IMR-90 (cell line): Measurements from ENCODE around the gene DOCK9. TPM values are rescaled to one million over a fixed set of nuclear protein-coding genes. Genes with fewer than 3 reads are reported as not detected.

Experiments
- ATAC-seq: fragments of 200-7000 bp; cut with Tn5 transposase; 2 replicates; pipeline ENCODE4 v1.9.1; 2020; ENCODE audit warnings: low read depth, mild to moderate bottlenecking, moderate library complexity
- BruUV-seq: library from RNA; stranded (reverse); fragments of 400-500 nt; replicated peaks from 2 replicates; lab custom pipeline; 2021; lab: Mats Ljungman, UMichigan
- CTCF ChIA-PET: fragments of 300-600 bp; formaldehyde crosslinking; extraction: SDS; loops from one replicate; lab custom pipeline; 2021; ENCODE audit warnings: antibody characterized with exemption; lab: Yijun Ruan, JAX
- POLR2A ChIA-PET: fragments of 300-600 bp; sonication (Branson Sonifier 250); formaldehyde crosslinking; loops from one replicate; lab custom pipeline; 2022; ENCODE audit warnings: antibody characterized with exemption; ENCODE audit not compliant: unreplicated experiment; lab: Charles Lee
- DNase-seq: peaks from one replicate; pipeline ENCODE4 v3.0.0; 2013
- H2AFZ ChIP-seq: replicated peaks from 2 replicates; pipeline ENCODE3; 2013; ENCODE audit warnings: low read length, mild to moderate bottlenecking; ENCODE audit not compliant: poor library complexity
- H2AK5ac ChIP-seq: 2 replicates; pipeline ENCODE4 v1.6.1; 2013; ENCODE audit warnings: low read depth, low read length, inconsistent platforms
- H2AK9ac ChIP-seq: replicated peaks from 2 replicates; pipeline ENCODE3; 2013; ENCODE audit warnings: mild to moderate bottlenecking, low read depth, low read length, moderate library complexity; ENCODE audit not compliant: poor library complexity
- H2BK120ac ChIP-seq: 2 replicates; pipeline ENCODE4 v1.6.1; 2013; ENCODE audit warnings: low read depth, low read length, inconsistent platforms
- H2BK15ac ChIP-seq: 3 replicates; pipeline ENCODE4 v1.6.1; 2013; ENCODE audit warnings: low read depth, low read length, inconsistent platforms
- H2BK20ac ChIP-seq: 2 replicates; pipeline ENCODE4 v1.6.1; 2013; ENCODE audit warnings: low read depth, mild to moderate bottlenecking, inconsistent platforms, low read length, moderate library complexity
- H2BK5ac ChIP-seq: 2 replicates; pipeline ENCODE4 v1.6.1; 2013; ENCODE audit warnings: mild to moderate bottlenecking, low read depth, low read length, inconsistent platforms; ENCODE audit not compliant: poor library complexity, severe bottlenecking
- H3K14ac ChIP-seq: replicated peaks from 2 replicates; pipeline ENCODE4 v1.6.1; 2013; ENCODE audit warnings: low read depth, low read length, inconsistent platforms
- H3K18ac ChIP-seq: 2 replicates; pipeline ENCODE4 v1.6.1; 2013; ENCODE audit warnings: low read depth, low read length, control low read depth
- H3K23ac ChIP-seq: 2 replicates; pipeline ENCODE4 v1.6.1; 2013; ENCODE audit warnings: low read depth, low read length, inconsistent platforms
- H3K27ac ChIP-seq: 2 replicates; pipeline ENCODE4 v1.5.1; 2013; ENCODE audit warnings: mild to moderate bottlenecking, control low read depth, low read length; ENCODE audit not compliant: insufficient read depth
- H3K27me3 ChIP-seq: 2 replicates; pipeline ENCODE4 v1.6.1; 2013; ENCODE audit warnings: low read length; ENCODE audit not compliant: control insufficient read depth, insufficient read depth
- H3K36me3 ChIP-seq: 2 replicates; pipeline ENCODE4 v1.6.1; 2013; ENCODE audit warnings: low read length, mixed read lengths; ENCODE audit not compliant: control insufficient read depth, insufficient read depth
- H3K4ac ChIP-seq: 2 replicates; pipeline ENCODE4 v1.6.1; 2013; ENCODE audit warnings: low read depth, low read length, inconsistent platforms
- H3K4me1 ChIP-seq: 2 replicates; pipeline ENCODE4 v1.6.1; 2013; ENCODE audit warnings: low read length, mixed read lengths; ENCODE audit not compliant: control insufficient read depth, insufficient read depth
- H3K4me2 ChIP-seq: 2 replicates; pipeline ENCODE4 v1.6.1; 2013; ENCODE audit warnings: low read depth, mild to moderate bottlenecking, control low read depth, low read length, moderate library complexity
- H3K4me3 ChIP-seq: 2 replicates; pipeline ENCODE4 v1.5.1; 2013; ENCODE audit warnings: low read depth, mild to moderate bottlenecking, control low read depth, low read length, moderate library complexity; ENCODE audit not compliant: insufficient read depth
- H3K56ac ChIP-seq: 2 replicates; pipeline ENCODE4 v1.6.1; 2013; ENCODE audit warnings: low read length, inconsistent platforms; ENCODE audit not compliant: insufficient read depth; ENCODE audit errors: extremely low read depth
- H3K79me1 ChIP-seq, 2 experiments: 2 replicates each; pipeline ENCODE4 v1.6.1; 2013; ENCODE audit warnings: low read length in 2 of 2, inconsistent platforms in 1 of 2, low read depth in 1 of 2
- H3K9ac ChIP-seq: 2 replicates; pipeline ENCODE4 v1.6.1; 2013; ENCODE audit warnings: low read depth, low read length, control low read depth
- H3K9me1 ChIP-seq: 2 replicates; pipeline ENCODE4 v1.6.1; 2013; ENCODE audit warnings: low read length, inconsistent platforms; ENCODE audit not compliant: insufficient read depth
- H3K9me3 ChIP-seq: 2 replicates; pipeline ENCODE4 v1.6.1; 2013; ENCODE audit warnings: low read length; ENCODE audit not compliant: control insufficient read depth, insufficient read depth
- H4K20me1 ChIP-seq: 2 replicates; pipeline ENCODE4 v1.6.1; 2013; ENCODE audit warnings: low read length, inconsistent platforms; ENCODE audit not compliant: insufficient read depth
- H4K5ac ChIP-seq: 2 replicates; pipeline ENCODE4 v1.6.1; 2013; ENCODE audit warnings: mild to moderate bottlenecking, low read depth, low read length, control low read depth
- H4K8ac ChIP-seq, 2 experiments: 2 replicates each; pipeline ENCODE4 v1.6.1; 2013; ENCODE audit warnings: low read depth in 2 of 2, low read length in 2 of 2, control low read depth in 1 of 2, inconsistent platforms in 1 of 2
- H4K91ac ChIP-seq: 2 replicates; pipeline ENCODE4 v1.6.1; 2013; ENCODE audit warnings: low read depth, low read length, inconsistent platforms; ENCODE audit not compliant: insufficient read depth
- BHLHE40 ChIP-seq: fragments of 150-350 bp; IDR thresholded peaks from 2 replicates; pipeline ENCODE4 v1.6.1; 2016; ENCODE audit warnings: mild to moderate bottlenecking, low read depth, low read length
- CEBPB ChIP-seq: IDR thresholded peaks from 2 replicates; pipeline ENCODE4 v1.6.1; 2012; ENCODE audit warnings: low read depth, low read length, improper control_type of control experiment
- CHD1 ChIP-seq: IDR thresholded peaks from 2 replicates; pipeline ENCODE4 v1.6.1; 2012; ENCODE audit warnings: low read depth, low read length, improper control_type of control experiment
- CTCF ChIP-seq: conservative IDR thresholded peaks from 2 replicates; pipeline ENCODE4 v1.5.1; 2012; ENCODE audit warnings: mild to moderate bottlenecking, low read depth, low read length, improper control_type of control experiment
- ELK1 ChIP-seq: fragments of 150-350 bp; IDR thresholded peaks from 2 replicates; pipeline ENCODE4 v1.6.1; 2016; ENCODE audit warnings: low read depth, mild to moderate bottlenecking, low read length, moderate library complexity, borderline replicate concordance
- FOS ChIP-seq: fragments of 150-350 bp; IDR thresholded peaks from 2 replicates; pipeline ENCODE4 v1.6.1; 2016; ENCODE audit warnings: low read depth, low read length
- MAFK ChIP-seq: IDR thresholded peaks from 2 replicates; pipeline ENCODE4 v1.6.1; 2012; ENCODE audit warnings: low read depth, low read length, improper control_type of control experiment
- MAZ ChIP-seq: IDR thresholded peaks from 2 replicates; pipeline ENCODE4 v1.6.1; 2012; ENCODE audit warnings: low read depth, mild to moderate bottlenecking, low read length, improper control_type of control experiment, moderate library complexity, borderline replicate concordance
- MXI1 ChIP-seq: IDR thresholded peaks from 2 replicates; pipeline ENCODE4 v1.6.1; 2012; ENCODE audit warnings: low read depth, mild to moderate bottlenecking, low read length, moderate library complexity, borderline replicate concordance
- NFE2L2 ChIP-seq: fragments of 150-350 bp; IDR thresholded peaks from 2 replicates; pipeline ENCODE4 v1.6.1; 2016; ENCODE audit warnings: low read depth, mild to moderate bottlenecking, low read length
- POLR2A ChIP-seq: IDR thresholded peaks from 2 replicates; pipeline ENCODE4 v1.6.1; 2012; ENCODE audit warnings: mild to moderate bottlenecking, low read depth, low read length
- RAD21 ChIP-seq: IDR thresholded peaks from 2 replicates; pipeline ENCODE4 v1.6.1; 2012; ENCODE audit warnings: low read length, improper control_type of control experiment
- RCOR1 ChIP-seq: IDR thresholded peaks from 2 replicates; pipeline ENCODE4 v1.6.1; 2012; ENCODE audit warnings: mild to moderate bottlenecking, low read length, improper control_type of control experiment; ENCODE audit not compliant: insufficient replicate concordance
- RFX5 ChIP-seq: IDR thresholded peaks from 2 replicates; pipeline ENCODE4 v1.8.0; 2012; ENCODE audit warnings: low read depth, mild to moderate bottlenecking, low read length, moderate library complexity
- SMC3 ChIP-seq: fragments of 150-350 bp; IDR thresholded peaks from 2 replicates; pipeline ENCODE4 v1.6.1; 2016; ENCODE audit warnings: low read depth, mild to moderate bottlenecking, antibody characterized with exemption, low read length, moderate library complexity
- USF2 ChIP-seq: fragments of 150-350 bp; IDR thresholded peaks from 2 replicates; pipeline ENCODE4 v1.6.1; 2017; ENCODE audit warnings: mild to moderate bottlenecking, antibody characterized with exemption, low read length, low read depth
- WGBS, 2 experiments: methylation state at CpG; one replicate each; pipeline versions ENCODE4 v1.1.5 to v1.1.7; 2013; ENCODE audit warnings: missing lambda C conversion rate in 2 of 2; ENCODE audit not compliant: insufficient read length in 1 of 2; ENCODE audit errors: extremely low coverage in 2 of 2; 5-methylcytosine and 5-hydroxymethylcytosine counted together
- dilution Hi-C: fragments of 300-500 bp; cut with HindIII; formaldehyde crosslinking; loops from one replicate; pipeline ENCODE4 v1.14.3; 2018; ENCODE audit warnings: low sequenced_read_pairs; ENCODE audit not compliant: unreplicated experiment
- in situ Hi-C: fragments of 300-500 bp; cut with MboI; formaldehyde crosslinking; loops from 3 replicates; pipeline ENCODE4 v1.14.3; 2019; ENCODE audit warnings: low sequenced_read_pairs, inconsistent platforms, mixed read lengths
- intact Hi-C: fragments of 100-400 bp; cut with micrococcal nuclease; formaldehyde crosslinking; loops from 2 replicates; pipeline ENCODE4 v1.10.0; 2022
- polyA plus RNA-seq, 3 experiments: library from polyadenylated mRNA; depleted of rRNA; stranded (reverse); fragments of >200 nt; gene quantifications; 2 replicates each; pipeline ENCODE4 v1.2.3, GENCODE V29; 2012; ENCODE audit warnings: low replicate concordance in 1 of 3
- total RNA-seq: library from RNA; depleted of rRNA; stranded (reverse); fragments of >200 nt; gene quantifications from 2 replicates; pipeline ENCODE4 v1.2.3, GENCODE V29; 2012

DOCK9 gene
- total and polyA plus RNA-seq, 2 of the 4 experiments (the other 2 are of a cell fraction), result 4.8 to 7.2 TPM

GRCh38 chr13:98941536-98941935 lies 36.3 kb downstream of the DOCK9 start:
- peaks cover 3 to 17% of the 10 kb centered on the region in 2 experiments; a peak in 2 of 4 replicates for H3K79me1 ChIP-seq
- intact Hi-C loops, result no loop called here
- no peak overlapping the region for H2AFZ ChIP-seq
- no peak overlapping the region for H2AK9ac ChIP-seq
- H2BK15ac ChIP-seq, result no peak overlapping the region
- no TSS peak for BruUV-seq
- H3K9ac ChIP-seq, result no peak overlapping the region
- no peak overlapping the region for H3K4me2 ChIP-seq
- H3K23ac ChIP-seq, result no peak overlapping the region
- POLR2A ChIA-PET, result no interaction called here
- no peak overlapping the region for H2AK5ac ChIP-seq
- dilution Hi-C loops, result no loop called here
- no peaks in the 10 kb centered on the region for H3K36me3 ChIP-seq
- no peak overlapping the region for H2BK20ac ChIP-seq
- DNase-seq (no peak), ATAC-seq (no peak)
- H3K56ac ChIP-seq, result no peak overlapping the region
- H4K5ac ChIP-seq, result no peak overlapping the region
- no peak for TF ChIP-seq RFX5
- no peak for TF ChIP-seq CTCF
- TF ChIP-seq CEBPB, result no peak
- TF ChIP-seq BHLHE40, result no peak
- no peak for TF ChIP-seq NFE2L2
- TF ChIP-seq FOS, result no peak
- TF ChIP-seq MAZ, result no peak
- TF ChIP-seq RCOR1, result no peak
- no peak for TF ChIP-seq CHD1
- TF ChIP-seq MAFK, result no peak
- TF ChIP-seq POLR2A, result no peak
- TF ChIP-seq RAD21, result no peak
- TF ChIP-seq ELK1, result no peak
- TF ChIP-seq USF2, result no peak
- TF ChIP-seq SMC3, result no peak
- no peak for TF ChIP-seq MXI1
- no CpG with 5 or more reads among the region's 4 CpGs for WGBS, 2 experiments
- no peak overlapping the region for H2BK120ac ChIP-seq
- no peak overlapping the region for H3K4ac ChIP-seq
- no peak overlapping the region for H3K14ac ChIP-seq
- peaks cover 12% of the 10 kb centered on the region for H3K4me1 ChIP-seq
- no peak overlapping the region for H2BK5ac ChIP-seq
- H3K4me3 ChIP-seq, result no peak overlapping the region
- peaks cover 10% of the 10 kb centered on the region for H3K9me1 ChIP-seq
- H3K27ac ChIP-seq, result no peak overlapping the region
- in situ Hi-C loops, result no loop called here
- no peak overlapping the region for H4K91ac ChIP-seq
- no peak overlapping the region for H4K8ac ChIP-seq
- H3K9me3 ChIP-seq, result no peaks in the 10 kb centered on the region
- CTCF ChIA-PET, result no interaction called here
- no peaks in the 10 kb centered on the region for H3K27me3 ChIP-seq
- H4K20me1 ChIP-seq, result no peaks in the 10 kb centered on the region
- no peak overlapping the region for H3K18ac ChIP-seq
